Measurements from ENCODE around the gene SEC16A. TPM values are rescaled to one million over a fixed set of nuclear protein-coding genes. Genes with fewer than 3 reads are reported as not detected.

The SEC16A gene
- total and polyA plus RNA-seq, 5 donors from 2014 or later: 17.7 to 74.4 (median 21.3) TPM

- Histone ChIP-seq H3K27me3 (ENCODE audit: control insufficient read depth, insufficient read depth, low read length) (no peaks in the 10 kb centered on the region), H3K4me1 (ENCODE audit: control insufficient read depth, insufficient read depth, low read length, poor library complexity, severe bottlenecking) (peaks cover 53% of the 10 kb centered on the region), H3K27ac (ENCODE audit: insufficient read depth, low read length, poor library complexity, severe bottlenecking) (no peak overlapping the region), H3K9me3 (ENCODE audit: control insufficient read depth in 2 of 2, low read length in 2 of 2) (no peaks in the 10 kb centered on the region), H3K36me3 (ENCODE audit: control insufficient read depth, insufficient read depth, low read length) (no peaks in the 10 kb centered on the region), H3K4me3 (ENCODE audit: low read depth, low read length) (no peak overlapping the region)
- H3K4me3 Mint-ChIP-seq: no peak overlapping the region
- peaks cover 0 to 35% (median 8%) of the 10 kb centered on the region in 4 donors for H3K4me1 Mint-ChIP-seq
- H3K9me3 Mint-ChIP-seq: no peaks in the 10 kb centered on the region
- peak overlapping the region in 1 of 3 donors; percentile 52 for H3K27ac Mint-ChIP-seq
- no peaks in the 10 kb centered on the region for H3K27me3 Mint-ChIP-seq
- DNase-seq (no peak), ATAC-seq (ENCODE audit: low read depth in 2 of 2) (no peak)
- H3K36me3 Mint-ChIP-seq: no peaks in the 10 kb centered on the region
These were observed 46.0 kb upstream of the SEC16A start for GRCh38 chr9:136528716-136529341.

- Mint-ChIP-seq H3K4me1 (peaks cover 0 to 27% (median 4%) of the 10 kb centered on the region in 4 donors), H3K27ac (peak overlapping the region in 1 of 3 donors; percentile 32), H3K9me3 (no peaks in the 10 kb centered on the region), H3K4me3 (peak overlapping the region in 1 of 4 donors; percentile 21), H3K36me3 (no peaks in the 10 kb centered on the region), H3K27me3 (no peaks in the 10 kb centered on the region)
- Histone ChIP-seq H3K27me3 (ENCODE audit: control insufficient read depth, insufficient read depth, low read length) (no peaks in the 10 kb centered on the region), H3K4me1 (ENCODE audit: control insufficient read depth, insufficient read depth, low read length, poor library complexity, severe bottlenecking) (peaks cover 45% of the 10 kb centered on the region), H3K4me3 (ENCODE audit: low read depth, low read length) (no peak overlapping the region), H3K27ac (ENCODE audit: insufficient read depth, low read length, poor library complexity, severe bottlenecking) (no peak overlapping the region), H3K36me3 (ENCODE audit: control insufficient read depth, insufficient read depth, low read length) (no peaks in the 10 kb centered on the region), H3K9me3 (ENCODE audit: control insufficient read depth in 2 of 2, low read length in 2 of 2) (no peaks in the 10 kb centered on the region)
- DNase-seq: no peak
- no peak for ATAC-seq (ENCODE audit: low read depth in 2 of 2)
These were observed 45.2 kb upstream of the SEC16A start for GRCh38 chr9:136527721-136528710.

GRCh38 chr9:136527131-136527530 is 44.3 kb upstream of the SEC16A start:
- peaks cover 36% of the 10 kb centered on the region for H3K4me1 ChIP-seq (ENCODE audit: control insufficient read depth, insufficient read depth, low read length, poor library complexity, severe bottlenecking)
- no peak overlapping the region for H3K4me3 Mint-ChIP-seq
- H3K4me3 ChIP-seq (ENCODE audit: low read depth, low read length): no peak overlapping the region
- H3K27ac ChIP-seq (ENCODE audit: insufficient read depth, low read length, poor library complexity, severe bottlenecking): no peak overlapping the region
- no peaks in the 10 kb centered on the region for H3K27me3 Mint-ChIP-seq
- H3K27me3 ChIP-seq (ENCODE audit: control insufficient read depth, insufficient read depth, low read length): no peaks in the 10 kb centered on the region
- H3K4me1 Mint-ChIP-seq: peaks cover 0 to 18% (median 1%) of the 10 kb centered on the region in 4 donors
- no peak for DNase-seq
- H3K9me3 Mint-ChIP-seq: no peaks in the 10 kb centered on the region
- no peak for ATAC-seq (ENCODE audit: low read depth in 2 of 2)
- no peak overlapping the region for H3K27ac Mint-ChIP-seq
- no peaks in the 10 kb centered on the region for H3K36me3 Mint-ChIP-seq
- no peaks in the 10 kb centered on the region for H3K36me3 ChIP-seq (ENCODE audit: control insufficient read depth, insufficient read depth, low read length)
- H3K9me3 ChIP-seq (ENCODE audit: control insufficient read depth in 2 of 2, low read length in 2 of 2): no peaks in the 10 kb centered on the region

- Histone ChIP-seq H3K27ac (ENCODE audit: insufficient read depth, low read length, poor library complexity, severe bottlenecking) (no peak overlapping the region), H3K36me3 (ENCODE audit: control insufficient read depth, insufficient read depth, low read length) (no peaks in the 10 kb centered on the region), H3K4me3 (ENCODE audit: low read depth, low read length) (no peak overlapping the region), H3K27me3 (ENCODE audit: control insufficient read depth, insufficient read depth, low read length) (no peaks in the 10 kb centered on the region), H3K4me1 (ENCODE audit: control insufficient read depth, insufficient read depth, low read length, poor library complexity, severe bottlenecking) (peaks cover 31% of the 10 kb centered on the region), H3K9me3 (ENCODE audit: control insufficient read depth in 2 of 2, low read length in 2 of 2) (no peaks in the 10 kb centered on the region)
- ATAC-seq (ENCODE audit: low read depth in 2 of 2): no peak
- H3K4me1 Mint-ChIP-seq: peaks cover 0 to 17% (median 1%) of the 10 kb centered on the region in 4 donors
- no peaks in the 10 kb centered on the region for H3K9me3 Mint-ChIP-seq
- H3K36me3 Mint-ChIP-seq: no peaks in the 10 kb centered on the region
- no peaks in the 10 kb centered on the region for H3K27me3 Mint-ChIP-seq
- no peak for DNase-seq
- no peak overlapping the region for H3K4me3 Mint-ChIP-seq
- H3K27ac Mint-ChIP-seq: no peak overlapping the region
These were observed 43.8 kb upstream of the SEC16A start for GRCh38 chr9:136526625-136527066.

GRCh38 chr9:136525841-136526499 is 43.1 kb upstream of the SEC16A start:
- Histone ChIP-seq H3K4me3 (ENCODE audit: low read depth, low read length) (no peak overlapping the region), H3K9me3 (ENCODE audit: control insufficient read depth in 2 of 2, low read length in 2 of 2) (no peaks in the 10 kb centered on the region), H3K36me3 (ENCODE audit: control insufficient read depth, insufficient read depth, low read length) (no peaks in the 10 kb centered on the region), H3K27ac (ENCODE audit: insufficient read depth, low read length, poor library complexity, severe bottlenecking) (no peak overlapping the region), H3K4me1 (ENCODE audit: control insufficient read depth, insufficient read depth, low read length, poor library complexity, severe bottlenecking) (peaks cover 24% of the 10 kb centered on the region), H3K27me3 (ENCODE audit: control insufficient read depth, insufficient read depth, low read length) (no peaks in the 10 kb centered on the region)
- Mint-ChIP-seq H3K4me1 (peaks cover 0 to 15% (median under 1%) of the 10 kb centered on the region in 4 donors), H3K27ac (no peak overlapping the region), H3K27me3 (no peaks in the 10 kb centered on the region), H3K9me3 (no peaks in the 10 kb centered on the region), H3K36me3 (no peaks in the 10 kb centered on the region), H3K4me3 (no peak overlapping the region)
- ATAC-seq (ENCODE audit: low read depth in 2 of 2) (no peak), DNase-seq (no peak)

GRCh38 chr9:136525207-136525606 is 42.4 kb upstream of the SEC16A start:
- Mint-ChIP-seq H3K9me3 (no peaks in the 10 kb centered on the region), H3K4me1 (peaks cover 0 to 10% (median 0%) of the 10 kb centered on the region in 4 donors), H3K36me3 (no peaks in the 10 kb centered on the region), H3K4me3 (no peak overlapping the region), H3K27me3 (no peaks in the 10 kb centered on the region), H3K27ac (no peak overlapping the region)
- Histone ChIP-seq H3K36me3 (ENCODE audit: control insufficient read depth, insufficient read depth, low read length) (no peaks in the 10 kb centered on the region), H3K4me3 (ENCODE audit: low read depth, low read length) (no peak overlapping the region), H3K4me1 (ENCODE audit: control insufficient read depth, insufficient read depth, low read length, poor library complexity, severe bottlenecking) (peaks cover 17% of the 10 kb centered on the region), H3K9me3 (ENCODE audit: control insufficient read depth in 2 of 2, low read length in 2 of 2) (no peaks in the 10 kb centered on the region), H3K27me3 (ENCODE audit: control insufficient read depth, insufficient read depth, low read length) (no peaks in the 10 kb centered on the region), H3K27ac (ENCODE audit: insufficient read depth, low read length, poor library complexity, severe bottlenecking) (no peak overlapping the region)
- no peak for DNase-seq
- ATAC-seq (ENCODE audit: low read depth in 2 of 2): no peak

GRCh38 chr9:136522314-136523237 is 39.7 kb upstream of the SEC16A start:
- Mint-ChIP-seq H3K36me3 (no peaks in the 10 kb centered on the region), H3K4me3 (no peak overlapping the region), H3K27ac (no peak overlapping the region), H3K9me3 (no peaks in the 10 kb centered on the region), H3K4me1 (peaks cover 0 to 2% (median 0%) of the 10 kb centered on the region in 4 donors), H3K27me3 (no peaks in the 10 kb centered on the region)
- Histone ChIP-seq H3K36me3 (ENCODE audit: control insufficient read depth, insufficient read depth, low read length) (peaks cover 13% of the 10 kb centered on the region), H3K4me3 (ENCODE audit: low read depth, low read length) (no peak overlapping the region), H3K27ac (ENCODE audit: insufficient read depth, low read length, poor library complexity, severe bottlenecking) (no peak overlapping the region), H3K9me3 (ENCODE audit: control insufficient read depth in 2 of 2, low read length in 2 of 2) (no peaks in the 10 kb centered on the region), H3K27me3 (ENCODE audit: control insufficient read depth, insufficient read depth, low read length) (no peaks in the 10 kb centered on the region), H3K4me1 (ENCODE audit: control insufficient read depth, insufficient read depth, low read length, poor library complexity, severe bottlenecking) (no peaks in the 10 kb centered on the region)
- DNase-seq (no peak), ATAC-seq (ENCODE audit: low read depth in 2 of 2) (no peak)

Measured in CD4-positive, CD25-positive, alpha-beta regulatory T cell (primary cell).